Testis (tissue), 3 donors: ENCODE measurements around the gene NLRP8. TPM values are rescaled to one million over a fixed set of nuclear protein-coding genes. Genes with fewer than 3 reads are reported as not detected.
"Not testable (repeated sequence)": the region's sequence is repeated elsewhere in the genome, so short reads cannot be mapped to it uniquely, and the experiment has no call there.

Experiments
- DNase-seq: peaks from one replicate; pipeline ENCODE4 v3.0.0-alpha.2; 2019
- H3K27ac ChIP-seq, 2 donors: fragments of 200-600 bp; sonication (generic); one replicate each; pipeline ENCODE4 v1.5.1; 2019
- H3K27me3 ChIP-seq: fragments of 200-600 bp; sonication (generic); one replicate; pipeline ENCODE4 v1.5.1; 2019
- H3K36me3 ChIP-seq: fragments of 200-600 bp; sonication (generic); one replicate; pipeline ENCODE4 v1.5.1; 2017; ENCODE audit warnings: low read depth; ENCODE audit errors: missing control alignments
- H3K4me1 ChIP-seq: fragments of 200-600 bp; sonication (generic); one replicate; pipeline ENCODE4 v1.5.1; 2019
- H3K4me3 ChIP-seq, 2 donors: fragments of 200-600 bp; sonication (generic); one replicate each; pipeline ENCODE4 v1.5.1; 2017 to 2019
- H3K9me3 ChIP-seq: fragments of 200-600 bp; sonication (generic); one replicate; pipeline ENCODE4 v1.5.1; 2017
- POLR2A ChIP-seq: fragments of 450-650 bp; IDR thresholded peaks from one replicate; pipeline ENCODE4 v1.6.1; 2017; ENCODE audit warnings: antibody characterized with exemption, mild to moderate bottlenecking, moderate library complexity
- WGBS, 2 donors: methylation state at CpG; one replicate each; pipeline ENCODE4 v1.1.5; 2018; 5-methylcytosine and 5-hydroxymethylcytosine counted together
- intact Hi-C: fragments of 100-400 bp; cut with DNase I; formaldehyde crosslinking; loops from one replicate; pipeline ENCODE4 v1.15.1; 2023; ENCODE audit warnings: low total_unique reads
- polyA plus RNA-seq: library from polyadenylated mRNA; stranded (reverse); fragments of 350-450 nt; fragmentation: Illumina TruSeq; extraction: RNeasy Lipid Tissue Mini Kit (QIAGEN cat#74804); gene quantifications from one replicate; pipeline ENCODE4 v1.2.3, GENCODE V29; 2014; ENCODE audit warnings: low read depth, low replicate concordance; ENCODE audit not compliant: insufficient read depth
- total RNA-seq, 2 donors: library from RNA; depleted of rRNA; stranded (reverse); fragments of >200 nt; gene quantifications; one replicate each; pipeline ENCODE4 v1.2.3, GENCODE V29; 2016
- TF ChIP-seq, protein P1 (sequence below), 3 experiments: fragments of 450-650 bp in 2 of 3; fragments of 200-600 bp in 1 of 3; sonication (generic) in 1 of 3; IDR thresholded peaks; one replicate each; pipeline ENCODE4 v1.5.1; 2016 to 2019; ENCODE audit warnings: antibody characterized with exemption in 3 of 3, mild to moderate bottlenecking in 2 of 3, moderate library complexity in 1 of 3

NLRP8 gene
- total and polyA plus RNA-seq, 3 donors from 2014 or later, result 0.13 to 0.56 (median 0.39) TPM

DNA sequence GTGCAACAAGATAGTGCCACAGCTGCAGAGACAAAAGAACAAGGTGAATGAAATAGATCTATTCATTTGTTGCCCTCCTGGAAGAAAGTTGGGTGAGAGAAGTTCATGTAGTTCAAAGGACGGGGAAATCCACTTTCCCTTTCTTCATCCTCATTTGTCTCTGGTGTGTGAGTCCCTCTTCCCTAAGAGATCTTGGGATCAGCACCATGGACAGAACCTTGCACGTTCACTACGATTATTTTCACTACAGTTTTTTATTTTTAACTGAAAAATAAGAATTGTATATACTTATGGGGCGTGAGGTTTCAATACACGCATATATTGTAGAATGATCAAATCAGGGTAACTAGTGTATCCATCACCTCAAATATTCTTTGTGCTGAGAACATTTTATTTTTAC, 68.1 kb downstream of the NLRP8 start:
- H3K4me1 ChIP-seq, result no peaks in the 10 kb centered on the region
- DNase-seq, result no peak
- intact Hi-C loops, result no loop called here
- H3K4me3 ChIP-seq, result no peak overlapping the region
- no peak for TF ChIP-seq POLR2A
- TF ChIP-seq, protein P1, sequence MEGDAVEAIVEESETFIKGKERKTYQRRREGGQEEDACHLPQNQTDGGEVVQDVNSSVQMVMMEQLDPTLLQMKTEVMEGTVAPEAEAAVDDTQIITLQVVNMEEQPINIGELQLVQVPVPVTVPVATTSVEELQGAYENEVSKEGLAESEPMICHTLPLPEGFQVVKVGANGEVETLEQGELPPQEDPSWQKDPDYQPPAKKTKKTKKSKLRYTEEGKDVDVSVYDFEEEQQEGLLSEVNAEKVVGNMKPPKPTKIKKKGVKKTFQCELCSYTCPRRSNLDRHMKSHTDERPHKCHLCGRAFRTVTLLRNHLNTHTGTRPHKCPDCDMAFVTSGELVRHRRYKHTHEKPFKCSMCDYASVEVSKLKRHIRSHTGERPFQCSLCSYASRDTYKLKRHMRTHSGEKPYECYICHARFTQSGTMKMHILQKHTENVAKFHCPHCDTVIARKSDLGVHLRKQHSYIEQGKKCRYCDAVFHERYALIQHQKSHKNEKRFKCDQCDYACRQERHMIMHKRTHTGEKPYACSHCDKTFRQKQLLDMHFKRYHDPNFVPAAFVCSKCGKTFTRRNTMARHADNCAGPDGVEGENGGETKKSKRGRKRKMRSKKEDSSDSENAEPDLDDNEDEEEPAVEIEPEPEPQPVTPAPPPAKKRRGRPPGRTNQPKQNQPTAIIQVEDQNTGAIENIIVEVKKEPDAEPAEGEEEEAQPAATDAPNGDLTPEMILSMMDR (IDR thresholded peaks at IDR 0.05), result no peak
- H3K36me3 ChIP-seq, result no peaks in the 10 kb centered on the region
- no peaks in the 10 kb centered on the region for H3K9me3 ChIP-seq
- no peaks in the 10 kb centered on the region for H3K27me3 ChIP-seq
- no peak overlapping the region for H3K27ac ChIP-seq
- WGBS, 2 donors, result 22 to 35% methylated on average over 5 of the region's 5 CpGs

GRCh38 chr19:56019325-56019724, 71.7 kb downstream of the NLRP8 start:
- H3K9me3 ChIP-seq, H3K4me3 ChIP-seq, H3K27ac ChIP-seq, H3K36me3 ChIP-seq, intact Hi-C loops, H3K27me3 ChIP-seq, H3K4me1 ChIP-seq, DNase-seq: not testable (repeated sequence)
- WGBS, 2 donors, result 62 to 73% methylated on average over 2 of the region's 2 CpGs

GRCh38 chr19:56020355-56020975, 72.8 kb downstream of the NLRP8 start:
- H3K9me3 ChIP-seq, H3K27ac ChIP-seq, H3K27me3 ChIP-seq, H3K36me3 ChIP-seq, H3K4me3 ChIP-seq, H3K4me1 ChIP-seq, DNase-seq, intact Hi-C loops: not testable (repeated sequence)
- 67 to 80% methylated on average over 6 to 7 of the region's 7 CpGs for WGBS, 2 donors

DNA sequence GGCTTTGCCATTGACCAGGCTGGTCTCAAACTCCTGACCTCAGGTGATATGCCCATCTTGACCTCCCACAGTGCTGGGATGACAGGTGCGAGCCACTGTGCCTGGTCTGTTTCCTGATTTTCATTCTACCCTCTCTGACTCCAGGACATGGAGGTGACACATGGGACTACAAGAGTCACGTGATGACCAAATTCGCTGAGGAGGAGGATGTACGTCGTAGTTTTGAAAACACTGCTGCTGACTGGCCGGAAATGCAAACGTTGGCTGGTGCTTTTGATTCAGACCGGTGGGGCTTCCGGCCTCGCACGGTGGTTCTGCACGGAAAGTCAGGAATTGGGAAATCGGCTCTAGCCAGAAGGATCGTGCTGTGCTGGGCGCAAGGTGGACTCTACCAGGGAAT, 79.1 kb downstream of the NLRP8 start:
- no peak for DNase-seq
- H3K27me3 ChIP-seq, result no peaks in the 10 kb centered on the region
- no peak overlapping the region for H3K4me3 ChIP-seq
- H3K9me3 ChIP-seq, result no peaks in the 10 kb centered on the region
- intact Hi-C loops, result no loop called here
- H3K36me3 ChIP-seq, result no peaks in the 10 kb centered on the region
- no peak overlapping the region for H3K27ac ChIP-seq
- TF ChIP-seq POLR2A, result no peak
- TF ChIP-seq, protein P1 (IDR thresholded peaks at IDR 0.05), result no peak
- H3K4me1 ChIP-seq, result no peaks in the 10 kb centered on the region
- 90 to 93% methylated on average over 14 to 15 of the region's 15 CpGs for WGBS, 2 donors

Other genes starting within 250 kb of the NLRP8 start
- gene NLRP9, start 209.4 kb upstream of the NLRP8 start, total RNA-seq, result under 1 TPM; 0.39 to 0.68 TPM
- gene NLRP9, start 209.4 kb upstream of the NLRP8 start, polyA plus RNA-seq, result 0.11 TPM
- 1 to 10 TPM in 1 of 2 donors, under 1 TPM in 1; 0.31 to 1.8 TPM for gene RFPL4A, start 188.7 kb upstream of the NLRP8 start, total RNA-seq
- gene RFPL4A, start 188.7 kb upstream of the NLRP8 start, polyA plus RNA-seq, result 2.5 TPM
- gene RFPL4AL1, start 178.7 kb upstream of the NLRP8 start, total RNA-seq, result not detected
- gene RFPL4AL1, start 178.7 kb upstream of the NLRP8 start, polyA plus RNA-seq, result not detected
- 1 to 10 TPM; 3.9 to 4.3 TPM for gene NLRP11, start 115.8 kb upstream of the NLRP8 start, total RNA-seq
- gene NLRP11, start 115.8 kb upstream of the NLRP8 start, polyA plus RNA-seq, result 2.3 TPM
- gene NLRP4, start 111.3 kb upstream of the NLRP8 start, total RNA-seq, result 10 to 100 TPM; 15.4 to 17.2 TPM
- 18.2 TPM for gene NLRP4, start 111.3 kb upstream of the NLRP8 start, polyA plus RNA-seq
- gene NLRP13, start 15.5 kb upstream of the NLRP8 start, total RNA-seq, result under 1 TPM in 1 of 2 donors, not detected in 1; 0.19 TPM
- 0.08 TPM for gene NLRP13, start 15.5 kb upstream of the NLRP8 start, polyA plus RNA-seq
- gene NLRP5, start 38.9 kb downstream of the NLRP8 start, total RNA-seq, result 1 to 10 TPM; 1.2 to 2.8 TPM
- 0.47 TPM for gene NLRP5, start 38.9 kb downstream of the NLRP8 start, polyA plus RNA-seq
- gene ZNF787, start 173.5 kb downstream of the NLRP8 start, total RNA-seq, result 10 to 100 TPM; 35.7 to 41.4 TPM
- 22.3 TPM for gene ZNF787, start 173.5 kb downstream of the NLRP8 start, polyA plus RNA-seq
- 10 to 100 TPM; 59.2 to 62.6 TPM for gene ZNF444, start 193.5 kb downstream of the NLRP8 start, total RNA-seq
- gene ZNF444, start 193.5 kb downstream of the NLRP8 start, polyA plus RNA-seq, result 24.7 TPM
- not detected for gene GALP, start 228.2 kb downstream of the NLRP8 start, total RNA-seq
- not detected for gene GALP, start 228.2 kb downstream of the NLRP8 start, polyA plus RNA-seq
- 1 to 10 TPM; 4.0 to 5.8 TPM for gene ZSCAN5B, start 250.0 kb downstream of the NLRP8 start, total RNA-seq
- gene ZSCAN5B, start 250.0 kb downstream of the NLRP8 start, polyA plus RNA-seq, result 3.0 TPM